ENCODE measurements around the gene COL9A1. TPM values are rescaled to one million over a fixed set of nuclear protein-coding genes. Genes with fewer than 3 reads are reported as not detected.

COL9A1 gene
- total RNA-seq, 4 donors from 2014 or later, result not detected

DNA sequence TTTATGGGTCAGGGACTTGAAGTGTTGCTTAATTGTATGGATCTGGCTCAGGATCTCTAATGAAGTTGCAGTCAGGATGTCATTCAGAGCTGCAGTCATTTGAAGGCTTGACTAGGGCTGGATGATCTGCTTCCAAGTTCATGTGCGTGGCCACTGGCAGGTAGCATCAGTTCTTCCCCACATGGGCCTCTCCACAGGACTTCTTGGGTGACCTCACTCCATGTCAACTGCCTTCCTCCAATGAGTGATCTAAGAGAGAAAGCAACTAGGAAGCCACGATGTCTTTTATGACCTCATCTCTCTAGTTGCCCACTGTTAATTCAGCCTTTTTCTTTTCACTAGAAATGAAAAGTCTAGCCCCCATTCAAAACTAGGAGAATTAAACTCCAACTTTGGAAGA is 104.1 kb downstream of the COL9A1 start:
- H3K27ac ChIP-seq, result no peak overlapping the region
- TF ChIP-seq POLR2A (IDR thresholded peaks at IDR 0.05), result no peak
- H3K36me3 ChIP-seq, result no peaks in the 10 kb centered on the region
- H3K4me3 ChIP-seq, result no peak overlapping the region
- no peak for DNase-seq
- no peaks in the 10 kb centered on the region for H3K27me3 ChIP-seq
- H3K4me1 ChIP-seq, result no peaks in the 10 kb centered on the region
- no peaks in the 10 kb centered on the region for H3K9me3 ChIP-seq

DNA sequence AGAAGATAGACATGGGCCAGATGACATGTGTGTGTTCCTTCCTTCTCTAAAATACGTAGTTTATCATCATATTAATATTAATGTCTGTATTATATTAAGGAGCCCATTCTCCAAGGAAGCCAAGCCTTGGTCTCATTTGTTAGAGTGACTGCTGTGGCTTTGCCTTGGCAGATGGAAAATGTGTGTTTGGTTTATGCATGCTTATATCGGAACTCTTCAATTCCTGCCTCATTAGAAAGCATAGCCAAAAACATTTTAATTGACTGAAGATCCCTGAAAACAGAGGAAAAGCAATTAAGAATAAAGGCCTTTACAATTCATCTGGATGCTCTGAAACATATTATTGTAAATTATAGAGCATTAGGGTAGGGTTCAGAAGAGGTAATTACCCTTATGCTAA is 106.4 kb downstream of the COL9A1 start:
- Histone ChIP-seq H3K4me3 (no peak overlapping the region), H3K27me3 (no peaks in the 10 kb centered on the region), H3K36me3 (no peaks in the 10 kb centered on the region), H3K4me1 (no peaks in the 10 kb centered on the region), H3K27ac (no peak overlapping the region), H3K9me3 (no peaks in the 10 kb centered on the region)
- DNase-seq, result no peak
- TF ChIP-seq POLR2A (IDR thresholded peaks at IDR 0.05), result no peak
- TF ChIP-seq, protein P1, sequence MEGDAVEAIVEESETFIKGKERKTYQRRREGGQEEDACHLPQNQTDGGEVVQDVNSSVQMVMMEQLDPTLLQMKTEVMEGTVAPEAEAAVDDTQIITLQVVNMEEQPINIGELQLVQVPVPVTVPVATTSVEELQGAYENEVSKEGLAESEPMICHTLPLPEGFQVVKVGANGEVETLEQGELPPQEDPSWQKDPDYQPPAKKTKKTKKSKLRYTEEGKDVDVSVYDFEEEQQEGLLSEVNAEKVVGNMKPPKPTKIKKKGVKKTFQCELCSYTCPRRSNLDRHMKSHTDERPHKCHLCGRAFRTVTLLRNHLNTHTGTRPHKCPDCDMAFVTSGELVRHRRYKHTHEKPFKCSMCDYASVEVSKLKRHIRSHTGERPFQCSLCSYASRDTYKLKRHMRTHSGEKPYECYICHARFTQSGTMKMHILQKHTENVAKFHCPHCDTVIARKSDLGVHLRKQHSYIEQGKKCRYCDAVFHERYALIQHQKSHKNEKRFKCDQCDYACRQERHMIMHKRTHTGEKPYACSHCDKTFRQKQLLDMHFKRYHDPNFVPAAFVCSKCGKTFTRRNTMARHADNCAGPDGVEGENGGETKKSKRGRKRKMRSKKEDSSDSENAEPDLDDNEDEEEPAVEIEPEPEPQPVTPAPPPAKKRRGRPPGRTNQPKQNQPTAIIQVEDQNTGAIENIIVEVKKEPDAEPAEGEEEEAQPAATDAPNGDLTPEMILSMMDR (IDR thresholded peaks at IDR 0.05), result no peak

DNA sequence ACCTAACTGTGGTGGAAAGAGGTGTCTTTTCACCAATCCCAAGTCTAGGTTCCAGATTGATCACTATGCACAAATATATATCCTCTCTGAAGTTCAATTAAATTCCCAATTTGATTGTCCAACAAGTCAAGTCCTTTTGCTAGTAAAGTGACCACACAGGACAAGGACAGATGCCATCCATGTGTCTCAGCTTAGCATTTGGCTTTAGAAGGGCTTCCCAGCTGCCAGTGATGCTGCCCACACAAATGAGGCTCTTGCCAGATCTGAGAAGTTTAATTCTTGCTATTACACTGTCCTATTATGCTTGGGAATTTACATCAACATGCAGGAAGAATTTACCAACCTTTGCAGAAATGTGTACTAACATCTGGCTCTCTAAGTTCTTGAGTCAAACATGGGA is 108.5 kb downstream of the COL9A1 start:
- no peak for TF ChIP-seq POLR2A (IDR thresholded peaks at IDR 0.05)
- TF ChIP-seq, protein P1 (IDR thresholded peaks at IDR 0.05), result no peak
- Histone ChIP-seq H3K9me3 (no peaks in the 10 kb centered on the region), H3K4me1 (no peaks in the 10 kb centered on the region), H3K27me3 (no peaks in the 10 kb centered on the region), H3K4me3 (no peak overlapping the region), H3K27ac (no peak overlapping the region), H3K36me3 (no peaks in the 10 kb centered on the region)
- no peak for DNase-seq

DNA sequence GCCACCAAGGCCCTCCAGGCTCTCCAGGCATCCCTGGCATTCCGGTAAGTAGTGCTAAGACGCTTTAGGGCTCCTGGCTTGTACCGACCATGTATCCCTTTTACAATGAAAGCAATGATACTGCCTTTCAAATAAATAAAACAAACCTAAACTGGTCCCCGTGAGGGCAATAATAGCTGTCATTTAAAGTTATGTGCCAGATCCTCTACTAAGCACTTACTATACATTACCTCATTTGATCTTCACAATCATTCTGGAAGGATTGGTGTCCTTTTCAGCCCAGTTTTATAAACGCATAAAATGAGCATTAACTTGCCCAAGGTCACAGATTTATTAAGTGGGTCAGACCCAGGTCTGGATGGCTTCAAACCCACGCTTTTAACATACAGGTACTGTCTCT is 114.7 kb downstream of the COL9A1 start:
- no peaks in the 10 kb centered on the region for H3K4me1 ChIP-seq
- H3K9me3 ChIP-seq, result no peaks in the 10 kb centered on the region
- DNase-seq, result no peak
- H3K4me3 ChIP-seq, result no peak overlapping the region
- H3K27ac ChIP-seq, result no peak overlapping the region
- no peaks in the 10 kb centered on the region for H3K36me3 ChIP-seq
- no peaks in the 10 kb centered on the region for H3K27me3 ChIP-seq
- TF ChIP-seq, protein P1 (IDR thresholded peaks at IDR 0.05), result no peak
- TF ChIP-seq POLR2A (IDR thresholded peaks at IDR 0.05), result no peak

DNA sequence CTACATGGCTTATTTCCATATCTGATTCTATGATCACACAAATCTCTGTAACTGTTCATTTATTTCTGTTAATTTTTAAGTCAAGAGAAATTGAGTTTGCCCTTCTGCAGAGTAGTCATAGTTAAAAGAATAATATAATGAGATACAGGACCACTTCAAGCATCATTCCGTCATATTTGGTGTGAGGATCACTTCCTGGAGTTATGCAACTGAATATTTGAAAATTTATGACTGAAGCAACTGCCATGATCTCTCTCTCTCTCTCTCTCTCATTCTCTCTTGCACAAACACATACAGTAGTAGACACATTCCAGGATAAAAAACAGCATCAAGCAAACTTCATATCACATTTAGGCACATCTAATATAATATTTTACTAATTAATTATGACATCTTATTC is 116.4 kb downstream of the COL9A1 start:
- no peak for DNase-seq
- H3K9me3 ChIP-seq, result no peaks in the 10 kb centered on the region
- TF ChIP-seq, protein P1 (IDR thresholded peaks at IDR 0.05), result no peak
- TF ChIP-seq POLR2A (IDR thresholded peaks at IDR 0.05), result no peak
- H3K4me3 ChIP-seq, result no peak overlapping the region
- H3K27me3 ChIP-seq, result no peaks in the 10 kb centered on the region
- H3K4me1 ChIP-seq, result no peaks in the 10 kb centered on the region
- H3K36me3 ChIP-seq, result no peaks in the 10 kb centered on the region
- H3K27ac ChIP-seq, result no peak overlapping the region

DNA sequence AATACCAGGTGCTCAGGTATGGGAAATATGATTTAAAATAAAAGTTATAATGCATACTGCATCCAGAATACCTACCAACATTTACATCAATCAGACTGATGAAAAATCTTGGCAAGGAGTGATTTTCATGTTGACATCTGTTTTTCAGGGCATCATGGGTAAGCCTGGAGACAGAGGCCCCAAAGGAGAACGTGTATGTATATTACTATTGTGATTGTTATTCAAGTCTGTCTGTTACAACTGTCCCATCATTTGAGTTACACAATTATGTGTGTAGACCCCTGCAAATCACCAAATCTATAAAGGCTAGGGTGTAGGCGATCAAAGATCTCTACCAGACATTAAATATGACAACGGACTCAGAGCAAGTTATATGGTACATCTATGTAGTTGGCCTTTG is 118.2 kb downstream of the COL9A1 start:
- no peak for DNase-seq
- TF ChIP-seq POLR2A (IDR thresholded peaks at IDR 0.05), result no peak
- TF ChIP-seq, protein P1 (IDR thresholded peaks at IDR 0.05), result no peak
- H3K4me3 ChIP-seq, result no peak overlapping the region
- no peaks in the 10 kb centered on the region for H3K9me3 ChIP-seq
- no peaks in the 10 kb centered on the region for H3K4me1 ChIP-seq
- H3K27ac ChIP-seq, result no peak overlapping the region
- no peaks in the 10 kb centered on the region for H3K36me3 ChIP-seq
- no peaks in the 10 kb centered on the region for H3K27me3 ChIP-seq
